Body of pancreas (tissue), 4 donors: Measurements from ENCODE around the gene RNF112. TPM values are rescaled to one million over a fixed set of nuclear protein-coding genes. Genes with fewer than 3 reads are reported as not detected.
A peak's percentile ranks its signal among the peaks of the same experiment; 100 is the strongest.

ENCODE experiments used
- ATAC-seq: fragments of 150-250 bp; one replicate; pipeline ENCODE4 v1.9.1; 2016
- DNase-seq, 4 donors: peaks; one replicate each; pipeline ENCODE4 v3.0.0-alpha.2; 2019
- H3K27ac ChIP-seq, 4 donors: fragments of 200-600 bp; sonication (generic); 1 replicate in 3 of 4; 2 replicates in 1 of 4; pipeline versions ENCODE4 v1.5.1 to v1.6.1; 2016 to 2019; ENCODE audit warnings: mild to moderate bottlenecking in 1 of 4, mixed read lengths in 1 of 4, moderate library complexity in 1 of 4
- H3K27me3 ChIP-seq, 2 donors: fragments of 200-600 bp; sonication (generic); one replicate each; pipeline ENCODE4 v1.6.0; 2016; ENCODE audit warnings: mild to moderate bottlenecking in 1 of 2
- H3K36me3 ChIP-seq, 2 donors: fragments of 200-600 bp; sonication (generic); replicated peaks in 1 of 2; 2 replicates each; pipeline ENCODE4 v1.5.1; 2016; ENCODE audit warnings: low read depth in 2 of 2; ENCODE audit not compliant: insufficient read depth in 1 of 2
- H3K4me1 ChIP-seq: fragments of 200-600 bp; sonication (generic); one replicate; pipeline ENCODE4 v1.6.0; 2016
- H3K4me3 ChIP-seq, 2 donors: fragments of 200-600 bp; sonication (generic); 1 replicate in 1 of 2; 2 replicates in 1 of 2; pipeline ENCODE4 v1.5.1; 2016 to 2019
- H3K9me3 ChIP-seq, 3 donors: fragments of 200-600 bp; sonication (generic); 1 replicate in 2 of 3; 2 replicates in 1 of 3; pipeline ENCODE4 v1.5.1; 2016
- POLR2A ChIP-seq, 3 donors: fragments of 450-650 bp; IDR thresholded peaks; one replicate each; pipeline ENCODE4 v1.6.1; 2016; ENCODE audit warnings: antibody characterized with exemption in 3 of 3, mild to moderate bottlenecking in 2 of 3
- WGBS, 2 donors: methylation state at CpG; one replicate each; pipeline ENCODE4 v1.1.5; 2017; 5-methylcytosine and 5-hydroxymethylcytosine counted together
- intact Hi-C: fragments of 100-400 bp; cut with DNase I; formaldehyde crosslinking; loops from one replicate; pipeline ENCODE4 v1.15.1; 2023
- total RNA-seq, 2 donors: library from RNA; depleted of rRNA; stranded (reverse); fragments of >200 nt; gene quantifications; one replicate each; pipeline ENCODE4 v1.1.0, GENCODE V29; 2016
- TF ChIP-seq, protein P1 (sequence below), 7 experiments: fragments of 450-650 bp in 4 of 7; fragments of 200-600 bp in 3 of 7; sonication (generic) in 3 of 7; IDR thresholded peaks; one replicate each; pipeline ENCODE4 v1.5.1; 2016 to 2019; ENCODE audit warnings: antibody characterized with exemption in 7 of 7

The RNF112 gene
- total RNA-seq, 2 donors from 2014 or later = 0.52 to 5.9 TPM

DNA sequence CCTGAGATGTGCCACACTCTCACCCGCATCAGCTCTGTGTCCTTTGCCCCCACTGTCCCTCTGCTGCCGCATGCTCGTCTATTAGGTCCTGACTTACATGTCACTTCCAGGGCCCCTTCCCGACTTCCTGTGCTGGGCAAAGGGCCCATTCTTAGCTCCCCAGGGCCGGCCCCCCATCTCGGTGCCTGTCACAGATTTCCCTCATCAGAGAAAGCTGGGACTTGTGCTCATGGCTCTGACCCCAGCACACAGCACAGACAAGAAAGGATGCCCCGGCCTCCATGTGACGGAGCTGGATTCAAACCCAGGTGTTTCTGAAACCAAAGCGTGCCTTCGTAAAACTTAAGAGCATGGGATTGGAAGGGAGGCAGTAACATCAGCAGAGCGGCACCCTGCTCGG is 38.6 kb upstream of the RNF112 start:
- 82 to 83% methylated on average over 12 of the region's 12 CpGs for WGBS, 2 donors
- intact Hi-C loops = no loop called here

DNA sequence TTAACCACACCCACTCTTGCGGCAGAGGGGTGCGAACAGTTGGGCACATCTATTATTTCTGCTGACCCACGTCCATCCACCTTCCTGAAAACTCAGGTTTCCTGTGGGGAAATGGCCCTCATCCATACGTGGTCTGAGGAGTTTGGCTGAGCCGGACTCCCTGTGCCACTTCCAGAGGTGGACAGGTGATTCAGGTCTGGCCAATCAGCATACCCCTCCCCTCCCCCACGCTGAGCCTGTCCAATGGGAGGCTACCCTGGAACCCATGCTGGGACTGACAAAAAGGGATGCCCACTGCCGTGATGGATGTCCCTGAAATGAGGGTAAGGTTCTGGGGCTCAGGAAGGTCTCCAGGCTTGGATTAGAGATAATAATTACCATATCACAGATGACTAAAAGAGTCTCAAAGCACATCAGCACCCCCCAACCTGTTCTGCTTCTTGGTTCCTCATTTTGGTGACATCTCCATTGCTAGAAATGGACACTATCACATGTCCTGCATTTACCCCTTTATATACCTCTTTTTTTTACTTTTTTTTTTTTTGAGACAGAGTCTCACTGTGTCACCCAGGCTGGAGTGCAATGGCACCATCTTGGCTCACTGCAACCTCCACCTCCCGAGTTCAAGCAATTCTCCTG is 38.0 kb upstream of the RNF112 start:
- no peak for TF ChIP-seq POLR2A (IDR thresholded peaks at IDR 0.05)
- TF ChIP-seq, protein P1, sequence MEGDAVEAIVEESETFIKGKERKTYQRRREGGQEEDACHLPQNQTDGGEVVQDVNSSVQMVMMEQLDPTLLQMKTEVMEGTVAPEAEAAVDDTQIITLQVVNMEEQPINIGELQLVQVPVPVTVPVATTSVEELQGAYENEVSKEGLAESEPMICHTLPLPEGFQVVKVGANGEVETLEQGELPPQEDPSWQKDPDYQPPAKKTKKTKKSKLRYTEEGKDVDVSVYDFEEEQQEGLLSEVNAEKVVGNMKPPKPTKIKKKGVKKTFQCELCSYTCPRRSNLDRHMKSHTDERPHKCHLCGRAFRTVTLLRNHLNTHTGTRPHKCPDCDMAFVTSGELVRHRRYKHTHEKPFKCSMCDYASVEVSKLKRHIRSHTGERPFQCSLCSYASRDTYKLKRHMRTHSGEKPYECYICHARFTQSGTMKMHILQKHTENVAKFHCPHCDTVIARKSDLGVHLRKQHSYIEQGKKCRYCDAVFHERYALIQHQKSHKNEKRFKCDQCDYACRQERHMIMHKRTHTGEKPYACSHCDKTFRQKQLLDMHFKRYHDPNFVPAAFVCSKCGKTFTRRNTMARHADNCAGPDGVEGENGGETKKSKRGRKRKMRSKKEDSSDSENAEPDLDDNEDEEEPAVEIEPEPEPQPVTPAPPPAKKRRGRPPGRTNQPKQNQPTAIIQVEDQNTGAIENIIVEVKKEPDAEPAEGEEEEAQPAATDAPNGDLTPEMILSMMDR (IDR thresholded peaks at IDR 0.05) = no peak
- intact Hi-C loops = no loop called here
- WGBS, 2 donors = 77 to 80% methylated on average over 7 to 8 of the region's 8 CpGs
- H3K27ac ChIP-seq = no peak overlapping the region
- H3K4me3 ChIP-seq = no peak overlapping the region
- no peak for ATAC-seq
- H3K27me3 ChIP-seq = no peaks in the 10 kb centered on the region
- H3K9me3 ChIP-seq = no peaks in the 10 kb centered on the region
- peak in 1 of 4 donors; percentile 8 for DNase-seq
- peaks cover 6% of the 10 kb centered on the region for H3K4me1 ChIP-seq
- H3K36me3 ChIP-seq = no peaks in the 10 kb centered on the region

More for the DNA sequence above, 38.6 kb upstream of the RNF112 start:
- ATAC-seq (no peak), DNase-seq (peak in 1 of 4 donors; percentile 6)
- H3K27me3 ChIP-seq = no peaks in the 10 kb centered on the region
- no peak overlapping the region for H3K27ac ChIP-seq
- H3K4me1 ChIP-seq = peaks cover 6% of the 10 kb centered on the region
- no peak overlapping the region for H3K4me3 ChIP-seq
- no peaks in the 10 kb centered on the region for H3K9me3 ChIP-seq
- H3K36me3 ChIP-seq = no peaks in the 10 kb centered on the region
- TF ChIP-seq, protein P1 (IDR thresholded peaks at IDR 0.05) = no peak

DNA sequence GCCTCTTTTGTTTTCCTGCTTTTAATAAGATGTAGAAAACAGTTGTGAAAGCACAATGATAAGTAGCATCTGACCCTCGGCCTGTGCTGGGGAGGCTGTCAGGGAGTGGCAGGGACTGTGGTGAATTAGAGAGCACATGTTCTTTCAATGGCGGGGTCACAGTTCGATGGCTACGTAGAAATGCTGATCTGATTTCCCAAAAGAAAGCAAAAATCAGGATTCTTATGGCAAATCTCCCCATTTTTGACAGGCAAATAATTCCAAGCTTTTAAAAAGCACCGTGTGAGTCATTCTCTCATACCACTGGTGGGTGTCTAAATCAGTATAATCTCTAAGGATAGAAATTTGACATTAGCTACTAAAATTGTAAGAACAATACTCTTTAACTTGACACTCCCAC is 36.9 kb upstream of the RNF112 start:
- 87 to 92% methylated on average over 5 of the region's 5 CpGs for WGBS, 2 donors
- peaks cover 10% of the 10 kb centered on the region for H3K4me1 ChIP-seq
- H3K36me3 ChIP-seq = no peaks in the 10 kb centered on the region
- no peak for ATAC-seq
- intact Hi-C loops = no loop called here
- H3K27me3 ChIP-seq = no peaks in the 10 kb centered on the region
- no peaks in the 10 kb centered on the region for H3K9me3 ChIP-seq
- peak in 1 of 4 donors; percentile 1 for DNase-seq
- TF ChIP-seq, protein P1 (IDR thresholded peaks at IDR 0.05) = no peak
- TF ChIP-seq POLR2A (IDR thresholded peaks at IDR 0.05) = no peak
- no peak overlapping the region for H3K27ac ChIP-seq
- H3K4me3 ChIP-seq = no peak overlapping the region

DNA sequence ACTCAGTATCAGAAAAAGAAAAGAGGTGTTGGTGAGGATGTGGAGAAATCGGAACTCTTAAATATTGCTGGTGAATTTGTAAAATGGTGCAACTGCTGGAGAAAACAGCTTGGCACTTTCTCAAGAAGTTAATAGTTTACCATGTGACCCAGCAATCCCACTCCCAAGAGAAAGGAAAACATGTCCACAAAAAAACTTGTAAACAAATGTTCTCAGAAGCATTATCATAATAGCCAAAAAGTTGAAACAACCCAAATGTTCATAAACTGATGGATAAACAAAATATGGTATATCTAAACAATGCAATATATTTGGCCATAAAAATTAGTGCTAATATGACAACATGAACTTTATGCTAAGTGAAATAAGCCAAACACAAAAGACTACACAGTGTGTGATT is 35.3 kb upstream of the RNF112 start:
- peaks cover 0 to under 1% of the 10 kb centered on the region in 2 donors for H3K36me3 ChIP-seq
- no peaks in the 10 kb centered on the region for H3K27me3 ChIP-seq
- TF ChIP-seq, protein P1 (IDR thresholded peaks at IDR 0.05) = no peak
- no peak for TF ChIP-seq POLR2A (IDR thresholded peaks at IDR 0.05)
- no peak overlapping the region for H3K27ac ChIP-seq
- intact Hi-C loops = no loop called here
- no peak for ATAC-seq
- DNase-seq = no peak
- H3K4me1 ChIP-seq = peaks cover 16% of the 10 kb centered on the region
- no peaks in the 10 kb centered on the region for H3K9me3 ChIP-seq
- no peak overlapping the region for H3K4me3 ChIP-seq
- 96 to 100% methylated on average over 1 of the region's 1 CpG for WGBS, 2 donors

DNA sequence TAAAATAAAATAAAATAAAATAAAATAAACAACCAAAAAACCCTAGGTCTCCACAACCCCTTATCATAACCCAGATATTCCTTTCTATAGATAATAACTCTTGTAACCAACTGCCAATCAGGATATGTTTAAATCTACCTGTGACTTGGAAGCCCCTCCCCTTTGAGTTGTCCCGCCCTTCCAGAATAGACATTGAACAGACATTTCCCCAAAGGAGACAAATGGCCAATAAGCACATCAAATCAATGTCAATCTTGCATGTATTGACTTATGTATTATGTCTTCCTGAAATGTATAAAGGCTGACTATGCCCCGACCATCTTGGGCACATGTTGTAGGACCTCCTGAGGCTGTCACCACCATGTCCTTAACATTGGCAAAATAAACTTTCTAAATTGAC is 34.2 kb upstream of the RNF112 start:
- TF ChIP-seq, protein P1 (IDR thresholded peaks at IDR 0.05) = no peak
- TF ChIP-seq POLR2A (IDR thresholded peaks at IDR 0.05) = no peak
- intact Hi-C loops = no loop called here
- peak overlapping the region in 1 of 2 donors; percentile 38 for H3K4me3 ChIP-seq
- ATAC-seq (no peak), DNase-seq (peak in 1 of 4 donors; percentile 8)
- H3K9me3 ChIP-seq = no peaks in the 10 kb centered on the region
- H3K27me3 ChIP-seq = no peaks in the 10 kb centered on the region
- peaks cover 0 to 6% of the 10 kb centered on the region in 2 donors for H3K36me3 ChIP-seq
- peaks cover 16% of the 10 kb centered on the region for H3K4me1 ChIP-seq
- WGBS, 2 donors = 15 to 18% methylated on average over 2 of the region's 2 CpGs
- H3K27ac ChIP-seq = peak overlapping the region; percentile 88 to 98 (median 92)
